AG10803 (cell line): ENCODE results near the gene CAPZA2.

ENCODE experiments used
- DNase-seq: peaks from one replicate; pipeline ENCODE4 v3.0.0; 2010; ENCODE audit warnings: low read depth
- H3K4me3 ChIP-seq: 2 replicates; pipeline ENCODE4 v1.5.1; 2011; ENCODE audit warnings: mild to moderate bottlenecking, low read length, control low read depth
- TF ChIP-seq, protein P1 (sequence below): conservative IDR thresholded peaks from 2 replicates; pipeline ENCODE4 v1.5.1; 2011; ENCODE audit warnings: mild to moderate bottlenecking, low read length, control low read depth, inconsistent platforms

Gene CAPZA2

DNA sequence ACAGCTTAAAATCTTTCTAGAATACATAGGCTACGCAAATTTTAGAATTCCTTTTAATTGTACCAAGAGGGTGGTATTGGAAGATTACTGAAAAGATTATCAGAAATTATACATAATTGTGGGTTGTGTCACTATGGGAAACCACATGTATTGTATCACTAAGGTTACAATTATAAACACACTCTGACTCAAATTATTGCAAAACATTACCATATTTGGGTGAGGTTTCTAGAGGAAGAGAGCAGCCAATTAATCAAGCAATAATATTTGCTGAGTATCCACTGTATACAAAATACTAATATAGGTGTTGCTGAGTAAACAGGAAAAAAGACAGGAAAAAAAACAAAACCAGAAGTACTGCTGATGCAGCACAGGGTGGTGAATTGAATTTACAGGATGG, 3.1 kb upstream of the CAPZA2 start:
- TF ChIP-seq, protein P1, sequence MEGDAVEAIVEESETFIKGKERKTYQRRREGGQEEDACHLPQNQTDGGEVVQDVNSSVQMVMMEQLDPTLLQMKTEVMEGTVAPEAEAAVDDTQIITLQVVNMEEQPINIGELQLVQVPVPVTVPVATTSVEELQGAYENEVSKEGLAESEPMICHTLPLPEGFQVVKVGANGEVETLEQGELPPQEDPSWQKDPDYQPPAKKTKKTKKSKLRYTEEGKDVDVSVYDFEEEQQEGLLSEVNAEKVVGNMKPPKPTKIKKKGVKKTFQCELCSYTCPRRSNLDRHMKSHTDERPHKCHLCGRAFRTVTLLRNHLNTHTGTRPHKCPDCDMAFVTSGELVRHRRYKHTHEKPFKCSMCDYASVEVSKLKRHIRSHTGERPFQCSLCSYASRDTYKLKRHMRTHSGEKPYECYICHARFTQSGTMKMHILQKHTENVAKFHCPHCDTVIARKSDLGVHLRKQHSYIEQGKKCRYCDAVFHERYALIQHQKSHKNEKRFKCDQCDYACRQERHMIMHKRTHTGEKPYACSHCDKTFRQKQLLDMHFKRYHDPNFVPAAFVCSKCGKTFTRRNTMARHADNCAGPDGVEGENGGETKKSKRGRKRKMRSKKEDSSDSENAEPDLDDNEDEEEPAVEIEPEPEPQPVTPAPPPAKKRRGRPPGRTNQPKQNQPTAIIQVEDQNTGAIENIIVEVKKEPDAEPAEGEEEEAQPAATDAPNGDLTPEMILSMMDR, result no peak
- no peak overlapping the region for H3K4me3 ChIP-seq
- peak; percentile 85 for DNase-seq

DNA sequence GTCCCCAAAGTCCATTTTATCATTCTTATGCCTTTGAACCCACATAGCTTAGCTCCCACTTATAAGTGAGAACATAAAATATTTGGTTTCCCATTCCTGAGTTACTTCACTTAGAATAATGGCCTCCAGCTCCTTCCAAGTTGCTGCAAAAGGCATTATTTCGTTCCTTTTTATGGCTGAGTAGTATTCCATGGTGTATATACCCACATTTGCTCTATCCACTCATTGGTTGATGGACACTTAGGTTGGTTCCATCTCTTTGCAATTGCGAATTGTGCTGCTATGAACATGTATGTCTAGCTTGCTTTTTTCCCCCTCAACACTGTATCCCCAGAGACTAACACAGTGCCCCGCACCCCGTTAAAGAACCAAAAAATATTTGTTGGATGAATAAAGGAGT, 670 bp upstream of the CAPZA2 start:
- H3K4me3 ChIP-seq, result peak overlapping the region; percentile 30
- TF ChIP-seq, protein P1, result no peak
- DNase-seq, result no peak

DNA sequence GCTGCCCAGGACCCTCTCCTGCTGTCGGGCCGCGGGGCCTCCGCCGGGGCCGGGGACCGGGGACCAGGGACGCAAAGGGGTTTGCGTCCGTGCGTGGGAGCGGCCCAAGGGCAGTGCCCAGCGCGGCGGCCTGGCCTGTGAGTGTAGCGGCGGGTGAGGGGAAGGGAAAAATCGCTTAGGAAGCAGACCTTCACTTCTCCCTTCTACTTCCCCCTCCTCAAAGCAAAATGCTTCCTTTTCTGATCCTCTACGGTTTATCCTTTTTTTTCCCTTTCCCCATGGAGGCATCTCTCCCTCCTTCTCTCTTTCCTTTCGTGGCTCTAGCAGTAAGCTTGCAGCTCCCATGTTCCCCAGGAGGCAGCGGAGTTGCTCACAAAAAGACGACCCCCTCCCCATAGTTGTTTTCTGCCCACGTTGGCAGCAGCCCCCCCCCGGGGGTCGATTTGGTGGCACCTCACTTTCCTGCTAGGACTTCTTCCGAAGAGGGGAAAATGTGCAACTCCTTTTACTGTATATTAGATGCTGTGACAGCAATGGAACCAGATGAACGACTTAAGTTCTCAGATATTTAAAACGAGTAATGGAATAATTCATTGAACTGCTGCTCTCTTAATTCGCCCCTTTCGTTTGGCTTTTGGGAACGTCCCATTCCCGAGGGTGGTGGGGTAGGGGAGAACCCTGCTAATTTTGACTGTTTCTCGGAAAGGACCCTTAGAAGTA, 724 bp downstream of the CAPZA2 start:
- TF ChIP-seq, protein P1, result peak; percentile 16; the same call in 1 of the 2 replicates
- DNase-seq, result peak; percentile 18
- peak overlapping the region; percentile 83 for H3K4me3 ChIP-seq

DNA sequence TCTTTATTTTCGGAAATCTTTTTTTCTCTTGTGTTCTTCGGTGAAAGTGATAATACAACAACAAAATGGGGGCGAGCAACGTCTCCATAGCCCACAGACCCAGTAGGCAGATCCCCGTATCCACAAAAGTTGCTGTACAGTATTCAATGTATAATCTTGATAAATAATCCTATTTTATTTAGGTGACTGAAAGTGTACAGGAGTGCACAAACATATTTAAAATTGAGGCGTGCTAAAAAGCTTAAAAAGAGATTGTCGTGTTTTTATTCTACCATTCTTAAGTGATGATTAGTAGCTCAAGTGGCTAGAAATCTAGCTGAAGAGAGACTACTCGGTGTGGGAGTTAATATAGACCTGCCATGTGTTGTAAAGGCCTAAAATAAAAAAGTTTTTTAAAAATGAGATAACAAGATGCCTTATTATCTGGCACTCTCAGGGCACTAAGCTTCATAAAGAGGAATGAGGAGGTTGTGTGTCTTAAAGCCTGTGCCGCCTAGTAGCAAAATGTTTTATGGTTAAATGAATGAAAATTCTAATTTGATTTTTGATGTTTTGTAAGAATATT, 1.6 kb downstream of the CAPZA2 start:
- no peak for DNase-seq
- peak overlapping the region; percentile 83 for H3K4me3 ChIP-seq
- TF ChIP-seq, protein P1, result no peak

DNA sequence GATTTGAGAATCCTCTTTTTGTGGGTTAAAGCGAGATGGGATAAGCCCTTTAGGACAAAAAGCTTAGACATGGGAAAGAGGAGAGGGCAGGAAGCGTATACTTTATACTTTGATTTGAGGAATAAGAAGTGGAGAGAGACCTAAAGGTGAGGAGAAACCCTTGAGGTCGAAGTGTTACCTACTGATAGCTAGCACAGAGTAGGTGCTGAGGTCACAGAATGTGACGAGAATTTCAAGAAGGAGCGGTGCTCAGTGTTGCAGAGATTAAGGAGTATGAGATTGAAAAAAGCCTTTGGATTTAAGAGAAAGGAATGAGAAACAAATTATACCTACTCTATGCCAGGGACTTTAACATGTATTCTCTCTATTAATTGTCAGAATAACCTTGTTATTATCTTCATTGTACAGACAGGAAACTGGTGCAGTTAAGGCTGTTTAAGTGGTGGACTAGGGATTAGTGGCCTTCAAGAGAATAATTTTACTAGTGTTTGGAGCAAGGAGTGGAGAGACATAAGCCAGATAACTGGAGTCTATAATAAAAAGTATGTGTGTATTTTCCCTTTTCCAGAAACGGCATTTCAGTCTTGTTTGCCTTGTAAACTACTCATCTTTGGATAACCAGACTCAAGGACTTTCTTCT, 8.8 kb downstream of the CAPZA2 start:
- DNase-seq, result no peak
- no peak overlapping the region for H3K4me3 ChIP-seq
- TF ChIP-seq, protein P1, result no peak

DNA sequence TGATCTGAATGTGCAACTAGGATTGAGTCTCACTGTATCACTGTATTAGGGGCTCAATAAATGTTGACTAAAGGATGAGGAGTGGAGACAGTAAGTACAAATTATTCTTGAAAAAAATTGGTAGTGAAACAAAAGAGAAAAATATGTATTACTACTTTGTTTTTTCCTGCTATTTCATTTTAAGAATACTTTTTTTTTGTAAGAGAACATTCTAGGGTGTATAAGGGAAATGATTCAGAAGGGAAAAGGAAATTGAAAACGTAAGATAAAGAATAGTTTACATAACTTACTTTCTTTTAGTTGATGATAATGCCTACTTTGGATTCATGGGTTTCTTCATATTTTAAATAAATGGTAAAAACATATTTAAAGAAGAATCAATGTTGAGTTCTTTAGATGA, 9.6 kb downstream of the CAPZA2 start:
- H3K4me3 ChIP-seq, result no peak overlapping the region
- DNase-seq, result no peak
- TF ChIP-seq, protein P1, result no peak

DNA sequence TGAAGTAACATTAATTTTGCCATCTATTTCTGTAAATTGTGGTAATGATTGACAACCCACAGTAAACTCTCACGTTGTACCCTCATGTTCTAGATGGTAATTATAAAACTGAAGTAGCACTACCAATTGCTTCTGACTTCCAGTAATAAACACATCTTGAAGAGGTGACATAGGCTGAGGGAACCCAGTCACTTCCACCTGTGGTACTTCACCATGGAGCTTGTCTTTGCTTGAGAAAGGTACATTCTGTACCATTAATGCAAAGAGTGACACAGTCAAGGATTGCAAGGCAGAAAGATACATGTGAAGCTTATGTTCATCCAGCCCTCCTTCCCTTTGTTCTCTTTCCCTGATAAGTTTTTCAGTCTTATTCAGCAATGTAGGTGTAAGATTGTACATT, 11.2 kb downstream of the CAPZA2 start:
- H3K4me3 ChIP-seq, result no peak overlapping the region
- TF ChIP-seq, protein P1, result no peak
- DNase-seq, result no peak
